HG03175 (cell line): Measurements from ENCODE around the gene PIEZO1.
"Not testable (repeated sequence)": the region's sequence is repeated elsewhere in the genome, so short reads cannot be mapped to it uniquely, and the experiment has no call there.

Experiments
- ATAC-seq: cut with Tn5 transposase; IDR thresholded peaks from one replicate; pipeline ENCODE4 v1.9.1; 2021; ENCODE audit warnings: mild to moderate bottlenecking, moderate library complexity; ENCODE audit not compliant: unreplicated experiment

The PIEZO1 gene

GRCh38 chr16:88784074-88784855 is 755 bp downstream of the PIEZO1 start:
- no peak for ATAC-seq

GRCh38 chr16:88783391-88784073 is 1.5 kb downstream of the PIEZO1 start:
- no peak for ATAC-seq

- ATAC-seq = no peak
These were observed 2.3 kb downstream of the PIEZO1 start for GRCh38 chr16:88782454-88783390.

- ATAC-seq = no peak
These were observed 3.6 kb downstream of the PIEZO1 start for GRCh38 chr16:88781140-88782077.

DNA sequence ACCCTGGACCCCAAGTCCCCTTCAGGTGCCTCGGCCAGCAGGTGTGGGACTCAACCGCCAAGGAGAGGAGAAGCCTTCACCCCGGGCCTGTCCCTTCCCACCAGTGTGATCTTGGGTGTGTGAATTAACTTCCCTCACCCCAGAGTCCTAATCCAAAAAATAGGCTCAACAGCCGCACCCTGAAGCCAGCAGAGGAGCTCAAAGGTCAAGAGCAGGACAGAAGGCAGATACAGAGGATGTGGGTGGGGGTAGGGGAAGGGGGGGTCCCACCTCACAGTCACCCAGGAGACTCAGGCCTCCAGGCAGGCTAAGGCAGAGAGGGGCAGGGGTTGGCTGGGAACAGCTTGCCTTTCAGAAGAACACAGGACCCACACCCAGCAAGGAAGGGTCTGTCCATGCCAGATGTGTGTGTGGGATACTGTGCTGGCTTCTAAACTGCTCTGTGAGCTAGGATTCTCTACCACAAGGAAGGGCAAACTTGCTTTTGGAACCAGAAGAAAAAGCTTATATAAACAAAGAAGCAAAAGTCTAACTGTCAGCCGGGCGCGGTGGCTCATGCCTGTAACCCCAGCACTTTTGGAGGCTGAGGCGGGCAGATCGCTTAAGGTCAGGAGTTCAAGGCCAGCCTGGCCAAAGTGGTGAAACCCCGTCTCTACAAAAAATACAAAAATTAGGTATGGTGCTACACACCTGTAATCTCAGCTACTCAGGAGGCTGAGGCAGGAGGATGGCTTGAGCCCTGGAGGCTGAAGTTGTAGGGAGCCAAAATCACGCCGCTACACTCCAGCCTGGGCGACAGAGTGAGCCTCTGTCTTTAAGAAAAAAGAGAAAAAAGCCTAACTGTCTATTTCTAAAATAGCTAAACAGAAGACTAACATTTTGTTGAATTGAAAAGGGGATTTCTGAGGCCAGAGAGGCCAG is 4.6 kb downstream of the PIEZO1 start:
- no peak for ATAC-seq

DNA sequence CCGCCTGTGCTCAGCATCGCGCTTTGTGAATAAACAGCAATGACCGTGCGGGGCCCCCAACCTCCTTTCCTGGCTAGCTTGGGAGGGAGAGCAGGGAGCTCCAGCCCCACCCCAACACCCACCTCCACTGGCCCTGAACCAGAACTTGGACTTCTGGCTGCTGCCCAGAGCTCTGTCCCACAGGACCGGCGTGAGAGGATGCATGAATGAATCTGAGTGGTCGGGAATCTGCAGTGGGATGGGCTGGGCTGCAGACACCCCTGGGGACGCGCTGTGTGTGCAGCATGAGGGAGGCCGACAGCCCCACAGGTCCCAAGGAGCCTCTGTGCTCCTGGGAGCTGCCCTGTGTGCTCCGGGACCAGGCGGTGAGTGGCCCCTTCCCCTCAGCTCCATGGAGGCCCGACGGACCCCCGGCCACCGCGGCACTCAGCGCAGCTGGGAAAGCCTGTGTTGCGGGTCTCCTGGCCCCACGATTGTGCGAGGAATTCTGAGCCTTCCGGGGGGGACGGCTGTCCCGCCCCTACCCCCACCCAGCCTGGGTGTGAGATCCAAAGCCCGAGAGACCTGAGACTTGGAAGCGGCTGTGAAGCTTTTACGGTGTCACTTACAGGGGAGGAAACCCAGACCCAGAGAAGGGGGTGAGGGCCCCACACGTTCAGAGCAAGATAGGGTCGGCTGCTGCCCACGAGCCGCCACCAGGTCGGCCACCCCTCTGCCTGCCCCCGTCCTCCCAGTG is 5.4 kb downstream of the PIEZO1 start:
- ATAC-seq = no peak

GRCh38 chr16:88778541-88779065 is 6.4 kb downstream of the PIEZO1 start:
- no peak for ATAC-seq

DNA sequence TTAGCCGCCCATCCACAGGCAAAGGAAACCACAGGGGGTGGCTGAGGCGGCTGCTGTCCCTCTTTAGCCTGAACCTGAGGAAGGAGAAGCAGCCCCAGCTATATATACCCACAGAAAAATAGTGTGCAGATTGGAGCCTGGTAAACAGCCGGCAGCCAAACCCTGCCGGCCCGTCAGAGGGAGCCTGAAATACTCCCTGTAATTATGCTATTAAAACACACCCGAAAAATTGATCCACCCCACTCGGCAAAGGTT is 6.8 kb downstream of the PIEZO1 start:
- no peak for ATAC-seq

DNA sequence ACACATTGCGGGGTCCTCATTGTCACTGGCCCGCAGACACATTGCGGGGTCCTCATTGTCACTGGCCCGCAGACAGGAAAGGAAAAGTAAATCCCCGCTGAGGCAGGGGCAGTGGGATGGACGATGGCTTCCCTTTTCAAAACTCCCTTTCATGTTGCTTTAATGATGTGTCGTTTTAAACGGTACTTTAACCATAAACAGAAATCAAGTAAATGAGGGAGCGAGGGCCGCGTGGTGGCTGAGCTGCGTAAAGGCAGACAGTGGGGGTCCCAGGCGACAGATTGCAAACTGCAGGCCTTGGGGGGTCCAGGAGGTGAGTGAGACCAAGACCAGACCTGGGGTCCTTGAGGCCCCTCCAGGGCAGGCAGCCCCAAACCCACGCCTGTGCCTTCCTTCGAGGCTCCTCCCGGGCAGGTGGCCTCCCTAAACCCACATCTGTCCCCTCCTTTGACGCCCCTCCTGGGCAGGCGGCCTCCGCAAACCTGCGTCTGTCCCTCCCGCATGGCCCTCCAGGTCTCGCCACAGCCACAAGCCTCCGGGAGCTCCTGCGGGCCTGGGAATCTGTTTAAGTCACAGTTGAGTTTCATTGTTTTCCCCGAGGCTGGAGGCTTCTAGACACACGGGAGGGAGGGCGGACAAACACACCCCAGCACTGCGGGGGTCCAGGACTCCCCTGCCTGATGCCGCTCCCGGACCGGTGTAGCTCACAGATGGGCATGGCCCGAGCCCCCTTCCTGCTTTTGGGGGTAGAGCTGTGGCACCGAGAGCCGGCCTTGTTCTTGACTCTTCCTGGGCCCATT is 7.3 kb downstream of the PIEZO1 start:
- ATAC-seq = no peak

- no peak for ATAC-seq
These were observed 9.2 kb downstream of the PIEZO1 start for GRCh38 chr16:88775825-88776224.

- ATAC-seq = no peak
These were observed 10.3 kb downstream of the PIEZO1 start for GRCh38 chr16:88774544-88775393.

- no peak for ATAC-seq
These were observed 11.2 kb downstream of the PIEZO1 start for GRCh38 chr16:88773812-88774291.

DNA sequence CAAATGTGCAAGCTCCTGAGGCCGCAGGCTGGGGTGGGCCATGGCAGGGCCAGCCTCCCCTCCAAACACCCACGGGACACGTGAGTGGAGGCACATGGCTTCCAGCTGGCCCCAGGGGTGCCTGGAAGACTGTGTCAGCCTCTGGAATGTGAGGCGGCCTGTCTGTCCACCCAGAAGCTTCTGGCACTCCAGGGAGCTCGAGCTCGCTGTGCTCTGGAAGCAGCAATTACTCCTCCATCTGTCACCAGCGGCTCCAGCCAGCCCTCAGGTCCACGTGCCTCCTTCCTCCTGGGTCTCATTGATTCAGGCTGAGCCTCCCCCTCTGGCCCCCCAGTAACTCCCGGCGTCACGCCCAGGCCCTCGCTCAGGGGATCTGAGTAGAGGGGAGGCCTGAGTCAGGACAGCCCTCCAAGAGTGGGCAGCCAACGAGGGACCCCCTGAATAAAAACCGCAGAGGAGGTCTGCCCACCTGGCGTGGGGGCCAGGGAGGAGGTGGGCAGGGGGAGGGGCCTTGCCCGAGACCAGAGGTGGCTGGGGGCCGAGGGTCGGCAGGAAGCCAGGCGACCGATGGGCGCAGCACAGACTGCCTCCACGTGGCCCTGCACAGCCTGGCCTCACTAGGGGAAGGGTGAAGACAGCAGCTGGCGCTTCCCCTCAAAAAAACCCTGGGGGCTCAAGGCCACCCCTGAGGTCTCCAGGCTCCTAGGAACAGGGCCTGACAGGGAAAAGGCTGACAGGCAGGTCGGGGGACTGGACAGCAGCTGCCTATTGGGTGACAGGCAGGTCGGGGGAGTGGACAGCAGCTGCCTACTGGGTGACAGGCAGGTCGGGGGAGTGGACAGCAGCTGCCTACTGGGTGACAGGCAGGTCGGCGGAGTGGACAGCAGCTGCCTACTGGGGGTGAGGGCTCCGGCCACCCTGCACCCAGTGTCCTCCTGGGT is 11.9 kb downstream of the PIEZO1 start:
- ATAC-seq = no peak

GRCh38 chr16:88771781-88772180 is 13.2 kb downstream of the PIEZO1 start:
- not testable (repeated sequence) for ATAC-seq

DNA sequence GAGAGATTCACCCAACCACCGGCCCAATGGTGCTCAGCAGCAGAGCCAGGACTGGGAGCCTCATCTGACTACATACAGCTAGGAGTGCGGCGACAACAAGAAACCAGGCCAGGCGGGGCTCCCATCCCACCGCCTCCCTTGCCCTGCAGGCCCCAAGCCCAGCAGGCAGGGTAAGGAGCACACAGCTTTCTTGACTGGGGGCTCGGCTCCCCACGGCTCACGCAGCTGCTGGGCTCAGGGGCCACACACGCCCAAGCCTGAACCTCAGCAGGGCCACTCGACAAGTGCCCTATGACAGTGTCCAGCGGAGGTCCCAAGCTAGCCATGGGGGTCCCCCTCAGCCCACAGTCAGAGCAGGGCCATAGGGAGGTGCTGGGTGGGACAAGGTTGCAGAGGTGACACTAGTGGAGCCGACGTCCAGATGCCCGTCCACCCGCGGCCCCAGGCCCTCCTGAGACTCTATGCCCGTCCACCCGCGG is 13.7 kb downstream of the PIEZO1 start:
- no peak for ATAC-seq
